ENCODE results near the gene YWHAG. TPM values are rescaled to one million over a fixed set of nuclear protein-coding genes. Genes with fewer than 3 reads are reported as not detected.

Gene YWHAG
- total and polyA plus RNA-seq, 2 of the 13 experiments (the other 11 are each of a cell fraction or from before 2014, with no cell fraction given) = 36.9 to 67.5 TPM

GRCh38 chr7:76393116-76394031 is 34.6 kb upstream of the YWHAG start (continued):
- TF ChIP-seq ATAD3A (CRISPR knock-in tag; IDR thresholded peaks at IDR 0.05) (peak; percentile 31; the same call in 1 of the 2 replicates), CENPT (CRISPR knock-in tag; IDR thresholded peaks at IDR 0.05; ENCODE audit: low read depth) (peak; percentile 89), BCL3 (CRISPR knock-in tag; IDR thresholded peaks at IDR 0.05) (peak; percentile 96), ZNF337 (CRISPR knock-in tag; IDR thresholded peaks at IDR 0.05; ENCODE audit: borderline replicate concordance, low read depth) (peak; percentile 80; the same call in 1 of the 2 replicates), KDM5A (IDR thresholded peaks at IDR 0.05; ENCODE audit: borderline replicate concordance, low read length) (no peak; the same call in 1 of the 2 replicates), REPIN1 (CRISPR knock-in tag; IDR thresholded peaks at IDR 0.05; ENCODE audit: borderline replicate concordance, low read depth) (no peak; the same call in 1 of the 2 replicates), ARID5B (CRISPR knock-in tag; IDR thresholded peaks at IDR 0.05) (peak; percentile 24; the same call in 1 of the 2 replicates), ZBTB7A (CRISPR knock-in tag; IDR thresholded peaks at IDR 0.05) (0 out of 2 replicates have a peak, but pooled peaks have one; percentile 37), DNMT1 (CRISPR knock-in tag; IDR thresholded peaks at IDR 0.05) (peak; percentile 88), MED13 (CRISPR knock-in tag; IDR thresholded peaks at IDR 0.05) (0 out of 2 replicates have a peak, but pooled peaks have one; percentile 60), ZNF44 (CRISPR knock-in tag; IDR thresholded peaks at IDR 0.05) (no peak; the same call in 1 of the 2 replicates), EZH2 (conservative IDR thresholded peaks at IDR 0.05; ENCODE audit: low read depth, low read length) (no peak), CREB3 (CRISPR knock-in tag; IDR thresholded peaks at IDR 0.05) (no peak; the same call in 1 of the 2 replicates), CEBPZ (IDR thresholded peaks at IDR 0.05; ENCODE audit: low read length) (no peak)
